ENCODE results near the gene ELOB. TPM values are rescaled to one million over a fixed set of nuclear protein-coding genes. Genes with fewer than 3 reads are reported as not detected.

ELOB gene
- total and polyA plus RNA-seq, 2 of the 13 experiments (the other 11 are each of a cell fraction or from before 2014, with no cell fraction given): 208 to 225 TPM

GRCh38 chr16:2776500-2777139 lies 460 bp downstream of the ELOB start (continued):
- 0 out of 2 replicates have a peak, but pooled peaks have one; percentile 30 for TF ChIP-seq AKNA (CRISPR knock-in tag; IDR thresholded peaks at IDR 0.05; ENCODE audit: borderline replicate concordance)
- 0 out of 2 replicates have a peak, but pooled peaks have one; percentile 26 for TF ChIP-seq E2F2 (CRISPR knock-in tag; IDR thresholded peaks at IDR 0.05; ENCODE audit: borderline replicate concordance)
- TF ChIP-seq ZFP36L1 (CRISPR knock-in tag; IDR thresholded peaks at IDR 0.05): 0 out of 2 replicates have a peak, but pooled peaks have one; percentile 28
- no peak for TF ChIP-seq FOXC1 (CRISPR knock-in tag; IDR thresholded peaks at IDR 0.05; ENCODE audit: borderline replicate concordance)
- no peak for TF ChIP-seq PRDM10 (CRISPR knock-in tag; IDR thresholded peaks at IDR 0.05; ENCODE audit: low read depth)
- 0 out of 2 replicates have a peak, but pooled peaks have one; percentile 8 for TF ChIP-seq PAXIP1 (CRISPR knock-in tag; conservative IDR thresholded peaks at IDR 0.05)
- TF ChIP-seq ONECUT2 (CRISPR knock-in tag; IDR thresholded peaks at IDR 0.05): no peak
- TF ChIP-seq, protein P1, sequence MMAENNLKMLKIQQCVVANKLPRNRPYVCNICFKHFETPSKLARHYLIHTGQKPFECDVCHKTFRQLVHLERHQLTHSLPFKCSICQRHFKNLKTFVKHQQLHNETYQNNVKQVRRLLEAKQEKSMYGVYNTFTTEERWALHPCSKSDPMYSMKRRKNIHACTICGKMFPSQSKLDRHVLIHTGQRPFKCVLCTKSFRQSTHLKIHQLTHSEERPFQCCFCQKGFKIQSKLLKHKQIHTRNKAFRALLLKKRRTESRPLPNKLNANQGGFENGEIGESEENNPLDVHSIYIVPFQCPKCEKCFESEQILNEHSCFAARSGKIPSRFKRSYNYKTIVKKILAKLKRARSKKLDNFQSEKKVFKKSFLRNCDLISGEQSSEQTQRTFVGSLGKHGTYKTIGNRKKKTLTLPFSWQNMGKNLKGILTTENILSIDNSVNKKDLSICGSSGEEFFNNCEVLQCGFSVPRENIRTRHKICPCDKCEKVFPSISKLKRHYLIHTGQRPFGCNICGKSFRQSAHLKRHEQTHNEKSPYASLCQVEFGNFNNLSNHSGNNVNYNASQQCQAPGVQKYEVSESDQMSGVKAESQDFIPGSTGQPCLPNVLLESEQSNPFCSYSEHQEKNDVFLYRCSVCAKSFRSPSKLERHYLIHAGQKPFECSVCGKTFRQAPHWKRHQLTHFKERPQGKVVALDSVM (CRISPR knock-in tag; IDR thresholded peaks at IDR 0.05): no peak
- no peak for TF ChIP-seq ARNT (IDR thresholded peaks at IDR 0.05)
- no peak for TF ChIP-seq THYN1 (CRISPR knock-in tag; IDR thresholded peaks at IDR 0.05; ENCODE audit: borderline replicate concordance, low read depth)
- no peak for TF ChIP-seq ARNT2 (CRISPR knock-in tag; IDR thresholded peaks at IDR 0.05; ENCODE audit: low read depth)
- no peak for TF ChIP-seq DPF2 (CRISPR knock-in tag; IDR thresholded peaks at IDR 0.05; ENCODE audit: borderline replicate concordance, low read depth)

Data from HepG2 (cell line).